Measurements from ENCODE around the gene TTLL7. TPM values are rescaled to one million over a fixed set of nuclear protein-coding genes. Genes with fewer than 3 reads are reported as not detected.

TTLL7 gene
- total and polyA plus RNA-seq, 9 of the 15 experiments (the other 6 are each of a cell fraction or from before 2014, with no cell fraction given): 0.63 to 2.6 (median 1.7) TPM

DNA sequence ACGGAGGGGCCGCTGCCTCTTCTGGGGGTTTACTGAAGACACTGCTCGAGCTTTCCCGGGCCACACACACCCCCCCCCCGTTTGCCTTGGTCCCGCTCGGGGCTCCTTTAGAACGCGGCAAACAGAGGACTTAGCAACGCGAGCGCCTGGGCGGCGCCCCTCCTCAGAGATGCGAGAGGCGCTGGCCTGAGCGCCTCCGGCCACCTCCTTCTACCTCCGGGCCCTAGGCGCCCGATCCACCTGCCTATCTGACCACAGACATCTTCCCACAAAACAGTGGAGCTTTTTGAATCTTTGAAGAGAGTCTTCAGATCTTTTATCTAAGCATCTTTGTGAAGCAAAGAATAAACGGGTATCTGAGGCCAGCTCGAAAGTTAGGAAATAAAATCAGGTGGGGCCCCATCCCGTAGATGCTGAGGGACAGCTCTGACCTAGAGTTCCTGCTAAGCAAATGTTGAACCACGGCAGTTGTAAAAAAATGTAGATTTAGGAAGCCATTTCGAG lies 436 bp upstream of the TTLL7 start (continued):
- TF ChIP-seq, protein P1, sequence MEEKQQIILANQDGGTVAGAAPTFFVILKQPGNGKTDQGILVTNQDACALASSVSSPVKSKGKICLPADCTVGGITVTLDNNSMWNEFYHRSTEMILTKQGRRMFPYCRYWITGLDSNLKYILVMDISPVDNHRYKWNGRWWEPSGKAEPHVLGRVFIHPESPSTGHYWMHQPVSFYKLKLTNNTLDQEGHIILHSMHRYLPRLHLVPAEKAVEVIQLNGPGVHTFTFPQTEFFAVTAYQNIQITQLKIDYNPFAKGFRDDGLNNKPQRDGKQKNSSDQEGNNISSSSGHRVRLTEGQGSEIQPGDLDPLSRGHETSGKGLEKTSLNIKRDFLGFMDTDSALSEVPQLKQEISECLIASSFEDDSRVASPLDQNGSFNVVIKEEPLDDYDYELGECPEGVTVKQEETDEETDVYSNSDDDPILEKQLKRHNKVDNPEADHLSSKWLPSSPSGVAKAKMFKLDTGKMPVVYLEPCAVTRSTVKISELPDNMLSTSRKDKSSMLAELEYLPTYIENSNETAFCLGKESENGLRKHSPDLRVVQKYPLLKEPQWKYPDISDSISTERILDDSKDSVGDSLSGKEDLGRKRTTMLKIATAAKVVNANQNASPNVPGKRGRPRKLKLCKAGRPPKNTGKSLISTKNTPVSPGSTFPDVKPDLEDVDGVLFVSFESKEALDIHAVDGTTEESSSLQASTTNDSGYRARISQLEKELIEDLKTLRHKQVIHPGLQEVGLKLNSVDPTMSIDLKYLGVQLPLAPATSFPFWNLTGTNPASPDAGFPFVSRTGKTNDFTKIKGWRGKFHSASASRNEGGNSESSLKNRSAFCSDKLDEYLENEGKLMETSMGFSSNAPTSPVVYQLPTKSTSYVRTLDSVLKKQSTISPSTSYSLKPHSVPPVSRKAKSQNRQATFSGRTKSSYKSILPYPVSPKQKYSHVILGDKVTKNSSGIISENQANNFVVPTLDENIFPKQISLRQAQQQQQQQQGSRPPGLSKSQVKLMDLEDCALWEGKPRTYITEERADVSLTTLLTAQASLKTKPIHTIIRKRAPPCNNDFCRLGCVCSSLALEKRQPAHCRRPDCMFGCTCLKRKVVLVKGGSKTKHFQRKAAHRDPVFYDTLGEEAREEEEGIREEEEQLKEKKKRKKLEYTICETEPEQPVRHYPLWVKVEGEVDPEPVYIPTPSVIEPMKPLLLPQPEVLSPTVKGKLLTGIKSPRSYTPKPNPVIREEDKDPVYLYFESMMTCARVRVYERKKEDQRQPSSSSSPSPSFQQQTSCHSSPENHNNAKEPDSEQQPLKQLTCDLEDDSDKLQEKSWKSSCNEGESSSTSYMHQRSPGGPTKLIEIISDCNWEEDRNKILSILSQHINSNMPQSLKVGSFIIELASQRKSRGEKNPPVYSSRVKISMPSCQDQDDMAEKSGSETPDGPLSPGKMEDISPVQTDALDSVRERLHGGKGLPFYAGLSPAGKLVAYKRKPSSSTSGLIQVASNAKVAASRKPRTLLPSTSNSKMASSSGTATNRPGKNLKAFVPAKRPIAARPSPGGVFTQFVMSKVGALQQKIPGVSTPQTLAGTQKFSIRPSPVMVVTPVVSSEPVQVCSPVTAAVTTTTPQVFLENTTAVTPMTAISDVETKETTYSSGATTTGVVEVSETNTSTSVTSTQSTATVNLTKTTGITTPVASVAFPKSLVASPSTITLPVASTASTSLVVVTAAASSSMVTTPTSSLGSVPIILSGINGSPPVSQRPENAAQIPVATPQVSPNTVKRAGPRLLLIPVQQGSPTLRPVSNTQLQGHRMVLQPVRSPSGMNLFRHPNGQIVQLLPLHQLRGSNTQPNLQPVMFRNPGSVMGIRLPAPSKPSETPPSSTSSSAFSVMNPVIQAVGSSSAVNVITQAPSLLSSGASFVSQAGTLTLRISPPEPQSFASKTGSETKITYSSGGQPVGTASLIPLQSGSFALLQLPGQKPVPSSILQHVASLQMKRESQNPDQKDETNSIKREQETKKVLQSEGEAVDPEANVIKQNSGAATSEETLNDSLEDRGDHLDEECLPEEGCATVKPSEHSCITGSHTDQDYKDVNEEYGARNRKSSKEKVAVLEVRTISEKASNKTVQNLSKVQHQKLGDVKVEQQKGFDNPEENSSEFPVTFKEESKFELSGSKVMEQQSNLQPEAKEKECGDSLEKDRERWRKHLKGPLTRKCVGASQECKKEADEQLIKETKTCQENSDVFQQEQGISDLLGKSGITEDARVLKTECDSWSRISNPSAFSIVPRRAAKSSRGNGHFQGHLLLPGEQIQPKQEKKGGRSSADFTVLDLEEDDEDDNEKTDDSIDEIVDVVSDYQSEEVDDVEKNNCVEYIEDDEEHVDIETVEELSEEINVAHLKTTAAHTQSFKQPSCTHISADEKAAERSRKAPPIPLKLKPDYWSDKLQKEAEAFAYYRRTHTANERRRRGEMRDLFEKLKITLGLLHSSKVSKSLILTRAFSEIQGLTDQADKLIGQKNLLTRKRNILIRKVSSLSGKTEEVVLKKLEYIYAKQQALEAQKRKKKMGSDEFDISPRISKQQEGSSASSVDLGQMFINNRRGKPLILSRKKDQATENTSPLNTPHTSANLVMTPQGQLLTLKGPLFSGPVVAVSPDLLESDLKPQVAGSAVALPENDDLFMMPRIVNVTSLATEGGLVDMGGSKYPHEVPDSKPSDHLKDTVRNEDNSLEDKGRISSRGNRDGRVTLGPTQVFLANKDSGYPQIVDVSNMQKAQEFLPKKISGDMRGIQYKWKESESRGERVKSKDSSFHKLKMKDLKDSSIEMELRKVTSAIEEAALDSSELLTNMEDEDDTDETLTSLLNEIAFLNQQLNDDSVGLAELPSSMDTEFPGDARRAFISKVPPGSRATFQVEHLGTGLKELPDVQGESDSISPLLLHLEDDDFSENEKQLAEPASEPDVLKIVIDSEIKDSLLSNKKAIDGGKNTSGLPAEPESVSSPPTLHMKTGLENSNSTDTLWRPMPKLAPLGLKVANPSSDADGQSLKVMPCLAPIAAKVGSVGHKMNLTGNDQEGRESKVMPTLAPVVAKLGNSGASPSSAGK (IDR thresholded peaks at IDR 0.05): peak; percentile 11; the same call in 1 of the 2 replicates
- TF ChIP-seq MTF1 (CRISPR knock-in tag; IDR thresholded peaks at IDR 0.05; ENCODE audit: borderline replicate concordance) (no peak), BRD9 (IDR thresholded peaks at IDR 0.05; ENCODE audit: low read depth, partially characterized antibody) (no peak), MCM3 (IDR thresholded peaks at IDR 0.05) (no peak), KDM1A (IDR thresholded peaks at IDR 0.05) (peak; percentile 10 to 36; a peak in 1 of 4 replicates), KDM2B (CRISPR knock-in tag; IDR thresholded peaks at IDR 0.05) (no peak), E2F3 (CRISPR knock-in tag; IDR thresholded peaks at IDR 0.05) (peak; percentile 5; the same call in 1 of the 2 replicates), CREBBP (IDR thresholded peaks at IDR 0.05; ENCODE audit: low read depth, low read length) (no peak), FOXJ2 (tag; IDR thresholded peaks at IDR 0.05) (no peak), ZNF212 (CRISPR knock-in tag; IDR thresholded peaks at IDR 0.05) (no peak), JUND (IDR thresholded peaks at IDR 0.05; ENCODE audit: borderline replicate concordance, low read depth, low read length) (peak; percentile 29; the same call in 1 of the 2 replicates), JUND (tag; IDR thresholded peaks at IDR 0.05; ENCODE audit: borderline replicate concordance, low read depth, low read length) (no peak)
- TF ChIP-seq, protein P2, sequence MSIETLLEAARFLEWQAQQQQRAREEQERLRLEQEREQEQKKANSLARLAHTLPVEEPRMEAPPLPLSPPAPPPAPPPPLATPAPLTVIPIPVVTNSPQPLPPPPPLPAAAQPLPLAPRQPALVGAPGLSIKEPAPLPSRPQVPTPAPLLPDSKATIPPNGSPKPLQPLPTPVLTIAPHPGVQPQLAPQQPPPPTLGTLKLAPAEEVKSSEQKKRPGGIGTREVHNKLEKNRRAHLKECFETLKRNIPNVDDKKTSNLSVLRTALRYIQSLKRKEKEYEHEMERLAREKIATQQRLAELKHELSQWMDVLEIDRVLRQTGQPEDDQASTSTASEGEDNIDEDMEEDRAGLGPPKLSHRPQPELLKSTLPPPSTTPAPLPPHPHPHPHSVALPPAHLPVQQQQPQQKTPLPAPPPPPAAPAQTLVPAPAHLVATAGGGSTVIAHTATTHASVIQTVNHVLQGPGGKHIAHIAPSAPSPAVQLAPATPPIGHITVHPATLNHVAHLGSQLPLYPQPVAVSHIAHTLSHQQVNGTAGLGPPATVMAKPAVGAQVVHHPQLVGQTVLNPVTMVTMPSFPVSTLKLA (conservative IDR thresholded peaks at IDR 0.05): peak; percentile 53 to 57; a peak in 2 of 4 replicates
- TF ChIP-seq, protein P3, sequence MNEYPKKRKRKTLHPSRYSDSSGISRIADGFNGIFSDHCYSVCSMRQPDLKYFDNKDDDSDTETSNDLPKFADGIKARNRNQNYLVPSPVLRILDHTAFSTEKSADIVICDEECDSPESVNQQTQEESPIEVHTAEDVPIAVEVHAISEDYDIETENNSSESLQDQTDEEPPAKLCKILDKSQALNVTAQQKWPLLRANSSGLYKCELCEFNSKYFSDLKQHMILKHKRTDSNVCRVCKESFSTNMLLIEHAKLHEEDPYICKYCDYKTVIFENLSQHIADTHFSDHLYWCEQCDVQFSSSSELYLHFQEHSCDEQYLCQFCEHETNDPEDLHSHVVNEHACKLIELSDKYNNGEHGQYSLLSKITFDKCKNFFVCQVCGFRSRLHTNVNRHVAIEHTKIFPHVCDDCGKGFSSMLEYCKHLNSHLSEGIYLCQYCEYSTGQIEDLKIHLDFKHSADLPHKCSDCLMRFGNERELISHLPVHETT (CRISPR knock-in tag; conservative IDR thresholded peaks at IDR 0.05 in 1 of 2, IDR thresholded peaks at IDR 0.05 in 1 of 2): no peak
